Activated CD8-positive, alpha-beta memory T cell treated with anti-CD3 and anti-CD28 coated beads, Interleukin-2, amount 50 U/mL, for 24 hours (primary cell): ENCODE measurements around the gene MESD.
"Not testable (repeated sequence)": the region's sequence is repeated elsewhere in the genome, so short reads cannot be mapped to it uniquely, and the experiment has no call there.

ENCODE experiments used
- DNase-seq: peaks from one replicate; pipeline ENCODE4 v3.0.0-alpha.2; 2020; ENCODE audit errors: extremely low read depth

Gene MESD

DNA sequence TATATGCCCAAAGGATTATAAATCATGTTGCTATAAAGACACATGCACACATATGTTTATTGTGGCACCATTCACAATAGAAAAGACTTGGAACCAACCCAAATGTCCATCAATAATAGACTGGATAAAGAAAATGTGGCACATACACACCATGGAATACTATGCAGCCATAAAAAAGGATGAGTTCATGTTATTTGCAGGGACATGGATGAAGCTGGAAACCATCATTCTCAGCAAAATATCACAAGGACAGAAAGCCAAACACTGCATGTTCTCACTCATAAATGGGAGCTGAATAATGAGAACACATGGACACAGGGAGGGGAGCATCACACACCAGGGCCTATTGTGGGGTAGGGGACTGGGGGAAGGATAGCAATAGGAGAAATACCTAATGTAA lies 24.2 kb downstream of the MESD start:
- not testable (repeated sequence) for DNase-seq

DNA sequence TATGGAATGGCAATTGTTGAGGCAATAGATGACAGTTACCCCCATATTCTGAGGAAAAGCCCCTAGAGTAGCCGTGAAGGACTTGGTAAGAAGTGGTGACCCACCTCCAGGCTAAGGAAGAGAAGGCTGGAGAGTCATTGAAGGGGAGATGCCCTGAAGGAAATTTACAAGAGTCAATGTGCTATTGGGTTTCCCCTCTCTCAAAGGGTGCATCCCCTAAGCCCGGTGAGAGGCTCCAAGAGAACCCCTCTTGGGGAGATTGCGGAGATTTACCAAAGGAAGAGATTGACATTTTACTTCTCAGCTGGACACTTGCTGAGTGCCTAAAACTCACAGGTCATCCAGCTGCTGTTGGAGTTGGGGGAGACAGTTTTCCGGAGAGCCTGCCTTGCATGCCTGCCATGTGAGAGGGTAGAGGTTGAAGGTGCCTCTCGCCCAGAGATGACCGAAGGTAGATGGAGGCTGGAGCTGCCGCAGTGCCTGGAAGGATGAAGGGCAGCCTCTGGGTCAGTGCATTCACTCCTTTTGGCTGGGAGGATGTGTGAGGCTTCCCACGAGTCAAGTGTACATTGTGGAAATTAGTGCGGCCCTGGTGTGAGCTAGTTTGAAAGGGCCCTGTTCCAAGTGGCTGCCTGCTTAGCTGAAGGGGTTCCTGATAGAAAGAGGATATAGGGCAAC lies 30.7 kb downstream of the MESD start:
- no peak for DNase-seq

DNA sequence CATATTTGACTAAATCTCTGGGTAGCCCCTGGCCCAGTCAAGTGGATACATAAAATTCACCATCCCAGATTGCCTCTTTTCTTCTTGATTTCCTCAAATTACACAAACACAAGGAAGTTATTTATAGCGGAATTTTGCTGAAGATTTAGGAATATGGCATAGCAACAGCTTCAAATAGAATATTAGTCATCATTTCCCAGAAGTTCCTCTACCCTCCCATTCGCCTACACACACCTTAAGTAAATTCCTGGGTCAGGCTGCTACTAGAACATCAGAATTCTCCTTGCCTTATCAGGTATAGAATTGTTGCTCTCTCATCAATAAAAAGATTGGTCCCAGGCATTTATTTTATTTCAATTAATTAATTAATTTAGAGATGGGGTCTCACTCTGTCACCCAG lies 31.6 kb downstream of the MESD start:
- DNase-seq, result no peak

DNA sequence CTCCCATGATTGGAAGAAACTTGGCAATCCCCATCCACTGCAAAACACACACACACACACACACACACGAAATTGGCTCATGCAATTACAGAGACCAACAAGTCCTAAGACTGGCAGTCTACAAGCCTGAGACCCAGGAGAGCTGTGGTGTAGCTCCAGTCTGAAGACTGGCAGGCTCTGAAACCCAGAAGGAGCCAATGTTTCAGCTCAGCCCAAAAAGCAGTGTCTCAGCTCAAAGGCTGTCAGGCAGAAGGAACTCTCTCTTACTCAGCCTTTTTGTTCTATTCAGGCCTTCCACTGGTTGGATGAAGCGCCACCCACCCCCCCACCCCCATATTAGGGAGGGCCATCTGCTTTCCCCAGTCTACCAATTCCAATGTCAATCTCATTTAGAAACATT lies 32.1 kb downstream of the MESD start:
- no peak for DNase-seq

DNA sequence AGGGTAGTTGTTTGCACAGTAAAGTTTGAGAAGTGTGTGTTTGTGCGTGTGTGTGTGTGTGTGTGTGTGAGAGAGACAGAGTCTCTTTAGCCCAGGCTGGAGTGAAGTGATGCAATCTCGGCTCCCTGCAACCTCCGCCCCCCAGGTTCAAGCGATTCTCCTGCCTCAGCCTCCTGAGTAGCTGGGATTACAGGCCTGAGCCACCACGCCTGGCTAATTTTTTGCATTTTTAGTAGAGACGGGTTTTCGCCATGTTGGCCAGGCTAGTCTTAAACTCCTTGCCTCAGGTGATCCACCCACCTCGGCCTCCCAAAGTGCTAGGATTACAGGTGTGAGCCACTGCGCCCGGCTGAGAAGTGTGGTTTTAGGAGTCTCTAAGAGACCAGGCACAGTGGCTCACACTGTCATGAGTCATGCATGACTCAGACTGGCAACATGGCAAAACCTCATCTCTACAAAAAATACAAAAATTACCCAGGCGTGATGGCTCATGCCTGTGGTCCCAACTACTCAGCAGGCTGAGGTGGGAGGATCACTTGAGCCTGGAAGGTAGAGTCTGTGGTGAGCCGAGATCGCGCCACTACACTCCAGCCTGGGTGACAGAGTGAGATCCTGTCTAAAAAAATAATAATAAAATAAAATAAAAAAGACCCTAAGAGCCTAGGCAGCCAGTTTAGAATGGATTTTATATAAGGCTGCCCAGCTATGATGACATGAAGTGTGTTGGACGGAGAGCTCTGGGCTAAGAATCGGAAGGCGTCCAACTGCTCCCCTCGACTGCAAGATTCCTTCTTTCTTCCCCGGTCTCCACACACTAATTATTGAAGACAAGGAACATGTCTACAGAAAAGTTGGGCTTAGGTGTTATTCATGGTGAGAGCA lies 33.8 kb downstream of the MESD start:
- DNase-seq, result peak; percentile 24

DNA sequence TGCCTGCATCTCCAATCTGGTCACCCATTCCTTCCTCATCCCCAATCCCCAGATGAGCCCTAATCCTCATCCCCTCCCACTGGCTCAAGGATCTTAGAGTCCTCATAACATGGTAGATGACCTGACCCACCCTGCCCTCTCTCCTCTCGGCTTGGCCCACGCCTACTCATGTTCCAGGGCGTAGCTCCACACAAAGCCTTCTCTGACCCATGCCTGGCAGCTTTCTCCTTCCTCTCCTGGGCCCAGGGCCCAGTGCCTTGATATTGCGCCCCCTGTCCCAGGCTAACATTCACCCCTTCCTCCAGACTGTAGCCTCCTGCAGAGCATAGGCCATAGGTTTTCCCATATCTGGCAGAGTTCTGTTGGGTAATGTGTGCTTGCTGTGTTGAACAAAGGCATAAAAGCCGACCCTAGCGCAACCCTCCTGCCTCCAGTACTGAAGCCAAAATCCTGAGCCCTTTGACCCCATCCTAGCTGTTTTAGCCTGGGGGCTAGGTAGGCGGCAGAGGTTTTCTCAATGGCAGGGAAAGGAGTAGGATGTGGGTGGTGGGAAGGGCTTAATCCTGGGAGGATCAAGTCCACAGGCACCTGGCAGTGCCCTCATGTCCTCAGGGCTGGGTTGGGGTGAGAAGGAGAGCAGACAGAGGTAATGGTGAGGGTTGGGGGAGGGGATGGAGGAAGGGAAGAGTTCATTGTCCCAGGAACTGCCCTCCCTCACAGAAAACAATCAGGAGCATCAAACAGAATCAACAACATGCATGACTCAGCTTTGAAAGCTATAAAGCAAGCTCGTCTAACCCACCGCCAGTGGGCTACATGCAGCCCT lies 35.5 kb downstream of the MESD start:
- no peak for DNase-seq

DNA sequence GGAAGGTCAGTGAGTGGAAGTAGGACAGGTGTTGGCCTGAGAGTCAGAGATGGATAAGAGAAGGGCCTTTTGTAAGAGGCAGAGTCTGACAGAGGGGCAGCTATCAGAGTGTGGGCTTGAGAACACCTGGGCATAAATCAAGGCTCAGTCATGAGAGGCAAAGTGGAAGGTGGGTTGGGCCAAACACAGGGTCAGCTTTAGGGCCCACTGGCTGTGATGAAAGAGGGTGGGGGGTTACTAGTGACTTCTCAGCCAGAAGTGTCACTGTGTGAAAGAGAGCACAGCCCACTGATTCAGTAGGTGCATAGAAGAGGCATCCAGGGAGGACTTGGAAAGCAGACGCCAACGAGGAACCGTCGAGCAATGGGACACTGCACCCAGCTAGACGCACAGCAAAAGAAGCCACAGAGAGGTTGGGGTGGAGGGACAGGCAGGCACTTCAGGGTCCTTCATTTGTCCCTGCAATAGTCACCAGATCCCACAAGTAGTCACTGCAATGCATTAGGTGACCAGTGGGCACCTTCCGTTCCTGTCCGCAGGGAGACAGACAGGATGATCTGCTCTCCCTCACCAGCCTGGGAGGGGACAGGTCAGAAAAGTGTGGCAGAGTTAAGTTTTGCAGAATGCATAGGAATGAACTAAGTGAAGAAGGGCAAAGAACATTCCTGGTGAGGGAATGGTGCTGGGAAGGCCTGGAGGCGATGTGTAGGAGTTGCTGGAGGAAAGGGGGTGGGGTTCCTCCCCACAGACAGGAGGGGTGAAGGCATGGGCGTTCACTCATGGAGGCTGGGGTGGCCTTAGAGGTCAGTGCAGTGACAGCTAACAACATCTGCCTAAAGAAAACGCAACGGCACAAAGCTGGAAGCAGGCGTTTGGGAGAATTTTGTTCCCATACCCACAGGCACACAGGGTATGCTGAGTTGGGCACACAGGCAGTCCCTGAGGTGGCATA lies 36.3 kb downstream of the MESD start:
- no peak for DNase-seq

DNA sequence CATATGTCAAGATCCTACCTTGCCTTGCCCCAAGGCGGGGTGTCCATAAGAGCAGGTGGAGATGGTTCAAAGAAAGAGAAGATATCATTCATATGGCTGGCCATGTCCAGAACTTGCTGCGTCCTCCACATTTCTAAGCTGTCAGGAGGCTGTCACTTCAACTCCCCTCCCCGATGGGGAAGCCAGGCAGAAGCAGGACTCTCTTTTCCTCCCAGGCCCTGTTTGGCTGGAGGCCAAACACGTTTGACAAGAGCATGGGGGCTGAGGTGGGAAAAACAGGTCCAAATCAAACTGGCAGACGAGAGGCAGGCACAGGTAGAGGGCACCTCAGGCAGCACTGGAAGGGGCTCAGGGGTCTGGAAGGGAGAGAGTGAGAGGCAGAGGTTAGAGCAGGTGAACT lies 37.7 kb downstream of the MESD start:
- no peak for DNase-seq

DNA sequence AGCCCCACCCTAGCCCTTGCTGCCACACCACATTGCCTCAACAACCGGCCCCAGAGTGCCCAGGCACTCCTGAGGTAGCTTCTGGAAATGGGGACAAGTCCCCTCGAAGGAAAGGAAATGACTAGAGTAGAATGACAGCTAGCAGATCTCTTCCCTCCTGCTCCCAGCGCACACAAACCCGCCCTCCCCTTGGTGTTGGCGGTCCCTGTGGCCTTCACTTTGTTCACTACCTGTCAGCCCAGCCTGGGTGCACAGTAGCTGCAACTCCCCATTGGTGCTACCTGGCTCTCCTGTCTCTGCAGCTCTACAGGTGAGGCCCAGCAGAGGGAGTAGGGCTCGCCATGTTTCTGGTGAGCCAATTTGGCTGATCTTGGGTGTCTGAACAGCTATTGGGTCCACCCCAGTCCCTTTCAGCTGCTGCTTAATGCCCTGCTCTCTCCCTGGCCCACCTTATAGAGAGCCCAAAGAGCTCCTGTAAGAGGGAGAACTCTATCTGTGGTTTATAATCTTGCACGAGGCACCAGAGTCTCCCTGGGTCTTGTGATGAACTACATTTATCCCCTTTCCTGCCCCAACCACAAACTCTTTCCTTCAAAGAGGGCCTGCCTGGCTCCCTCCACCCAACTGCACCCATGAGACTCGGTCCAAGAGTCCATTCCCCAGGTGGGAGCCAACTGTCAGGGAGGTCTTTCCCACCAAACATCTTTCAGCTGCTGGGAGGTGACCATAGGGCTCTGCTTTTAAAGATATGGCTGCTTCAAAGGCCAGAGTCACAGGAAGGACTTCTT lies 39.1 kb downstream of the MESD start:
- DNase-seq, result no peak

DNA sequence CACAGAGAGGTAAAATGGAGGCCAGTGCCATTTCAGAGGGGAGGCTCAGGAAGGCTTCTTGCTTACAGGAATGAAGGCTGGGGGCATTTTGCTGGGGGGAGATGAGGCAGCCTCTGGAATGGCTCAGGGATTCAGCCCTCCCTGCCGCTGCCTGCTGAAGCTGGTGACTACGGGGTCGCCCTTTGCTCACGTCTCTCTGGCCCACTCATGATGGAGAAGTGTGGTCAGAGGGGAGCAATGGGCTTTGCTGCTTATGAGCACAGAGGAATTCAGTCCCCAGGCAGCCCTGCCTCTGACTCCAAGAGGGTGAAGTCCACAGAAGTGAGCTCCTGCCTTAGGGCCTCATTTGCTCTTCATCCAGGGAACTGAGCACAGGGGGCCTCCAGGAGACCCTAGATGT lies 39.9 kb downstream of the MESD start:
- DNase-seq, result no peak

DNA sequence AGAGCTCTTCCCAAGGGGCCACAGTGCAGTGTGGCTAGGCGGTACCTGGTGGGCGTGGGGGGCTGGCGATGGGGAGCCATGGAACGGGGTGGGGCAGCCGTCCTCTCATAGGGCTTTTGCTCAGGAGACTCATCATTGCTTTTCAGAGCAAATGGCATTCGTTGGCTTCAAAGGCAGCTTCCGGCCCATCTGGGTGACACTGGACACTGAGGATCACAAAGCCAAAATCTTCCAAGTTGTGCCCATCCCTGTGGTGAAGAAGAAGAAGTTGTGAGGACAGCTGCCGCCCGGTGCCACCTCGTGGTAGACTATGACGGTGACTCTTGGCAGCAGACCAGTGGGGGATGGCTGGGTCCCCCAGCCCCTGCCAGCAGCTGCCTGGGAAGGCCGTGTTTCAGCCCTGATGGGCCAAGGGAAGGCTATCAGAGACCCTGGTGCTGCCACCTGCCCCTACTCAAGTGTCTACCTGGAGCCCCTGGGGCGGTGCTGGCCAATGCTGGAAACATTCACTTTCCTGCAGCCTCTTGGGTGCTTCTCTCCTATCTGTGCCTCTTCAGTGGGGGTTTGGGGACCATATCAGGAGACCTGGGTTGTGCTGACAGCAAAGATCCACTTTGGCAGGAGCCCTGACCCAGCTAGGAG lies 40.8 kb downstream of the MESD start:
- DNase-seq, result no peak

DNA sequence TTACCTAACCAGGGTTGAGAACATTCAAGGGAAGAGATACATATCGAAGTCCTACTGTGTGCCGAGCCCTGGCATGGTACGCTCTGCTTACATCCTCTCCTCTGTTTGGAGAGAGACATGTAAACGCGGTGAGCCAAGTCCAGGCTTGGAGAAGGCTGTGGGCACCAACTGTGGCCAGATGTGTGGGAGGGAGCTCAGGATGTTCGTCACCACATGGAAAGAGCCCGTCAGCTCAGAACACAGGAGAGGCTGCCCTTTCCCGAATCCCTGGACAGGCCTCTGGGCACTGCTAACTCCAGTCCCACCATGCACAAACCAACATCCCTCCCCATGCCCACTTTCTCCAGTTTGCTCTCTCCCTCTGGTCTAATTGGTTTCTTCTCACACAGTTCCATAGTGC lies 43.0 kb downstream of the MESD start:
- no peak for DNase-seq

DNA sequence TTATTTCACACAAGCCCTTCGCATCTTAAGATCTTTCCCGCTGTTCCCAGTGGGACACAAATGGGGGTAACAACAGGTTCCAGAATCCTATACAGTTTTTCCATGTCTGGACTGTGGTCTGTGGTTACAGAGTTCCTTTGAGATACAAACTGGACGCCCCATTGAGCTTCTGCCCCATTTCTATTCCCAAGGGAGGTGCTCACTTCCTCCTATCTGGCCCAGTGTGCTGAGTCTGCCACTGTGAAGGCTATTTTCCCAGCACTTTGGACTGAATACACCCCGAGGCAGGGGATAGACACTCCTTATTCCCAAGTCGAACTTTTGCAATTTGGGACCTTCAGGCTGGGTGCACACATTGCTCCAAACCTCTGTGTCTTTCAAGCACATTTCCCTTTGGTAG lies 44.0 kb downstream of the MESD start:
- no peak for DNase-seq

DNA sequence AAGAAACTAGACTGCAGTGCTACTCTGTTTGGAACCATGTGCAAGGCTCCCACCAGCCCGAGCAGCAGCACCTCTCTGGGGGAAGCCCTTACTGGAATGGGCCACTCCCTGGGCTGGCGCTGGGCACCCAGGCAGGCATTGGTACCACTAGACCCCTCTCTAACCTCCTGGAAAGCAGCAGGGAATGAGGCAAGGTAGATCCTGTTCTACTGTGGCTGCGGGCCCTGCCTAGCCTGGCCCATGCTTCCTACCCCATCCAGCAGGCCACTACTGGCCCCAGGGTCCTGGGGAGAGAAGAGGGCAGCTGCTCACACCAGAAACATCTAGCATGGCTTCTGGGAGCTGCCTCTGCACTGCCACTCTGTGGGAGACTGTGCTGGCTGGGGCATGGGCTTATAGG lies 44.8 kb downstream of the MESD start:
- no peak for DNase-seq

DNA sequence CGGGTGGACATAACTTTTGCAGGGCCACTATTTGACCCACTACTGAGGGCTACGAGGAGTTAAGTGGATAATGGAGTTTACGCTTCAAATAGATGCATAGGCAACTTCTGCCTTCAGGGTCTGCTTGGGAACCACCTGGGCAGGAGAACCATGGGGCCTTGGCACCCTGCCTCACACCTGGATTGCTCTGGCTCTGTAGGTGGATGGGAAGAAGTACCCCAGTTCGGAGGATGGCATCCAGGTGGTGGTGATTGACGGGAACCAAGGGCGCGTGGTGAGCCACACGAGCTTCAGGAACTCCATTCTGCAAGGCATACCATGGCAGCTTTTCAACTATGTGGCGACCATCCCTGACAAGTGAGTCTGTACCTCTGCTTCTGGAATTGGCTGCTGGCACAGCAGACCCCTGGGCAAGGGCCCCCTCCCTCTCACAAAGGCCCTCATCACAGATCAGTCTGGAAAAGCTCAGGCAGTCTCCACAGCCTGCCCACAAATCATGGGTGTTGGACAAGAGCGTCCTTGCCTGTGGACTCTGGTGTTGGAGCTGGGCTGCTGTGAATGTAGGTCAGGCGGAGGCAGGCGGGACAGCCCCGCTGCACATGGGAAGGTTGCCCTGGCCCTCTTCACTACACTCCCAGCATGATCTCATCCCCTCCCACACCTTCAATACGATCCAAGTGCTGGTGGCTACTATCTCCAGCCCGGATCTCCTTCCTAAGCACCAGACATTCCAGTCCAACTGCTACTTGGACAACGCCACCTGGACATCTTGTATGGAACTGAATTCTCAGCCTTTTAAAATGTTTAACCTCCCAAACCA lies 46.7 kb downstream of the MESD start:
- DNase-seq, result no peak

DNA sequence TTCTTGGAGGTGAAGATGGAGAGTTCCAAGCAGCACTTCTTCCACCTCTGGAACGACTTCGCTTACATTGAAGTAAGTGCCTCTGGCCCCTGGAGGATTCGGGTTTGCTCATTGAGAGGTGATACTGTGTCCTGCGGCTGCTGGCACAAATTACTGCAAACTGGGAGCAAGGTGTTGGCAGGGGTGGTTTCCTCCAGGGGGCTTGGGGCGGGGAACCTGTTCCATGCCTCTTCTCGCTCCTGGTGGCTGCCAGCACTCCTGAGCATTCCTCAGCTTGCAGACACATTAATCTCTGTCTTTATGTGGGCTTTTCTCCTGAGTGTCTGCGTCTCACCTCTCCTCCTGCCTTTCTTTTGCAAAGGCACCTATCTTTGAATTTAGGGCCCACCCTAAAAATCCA lies 47.4 kb downstream of the MESD start:
- no peak for DNase-seq

DNA sequence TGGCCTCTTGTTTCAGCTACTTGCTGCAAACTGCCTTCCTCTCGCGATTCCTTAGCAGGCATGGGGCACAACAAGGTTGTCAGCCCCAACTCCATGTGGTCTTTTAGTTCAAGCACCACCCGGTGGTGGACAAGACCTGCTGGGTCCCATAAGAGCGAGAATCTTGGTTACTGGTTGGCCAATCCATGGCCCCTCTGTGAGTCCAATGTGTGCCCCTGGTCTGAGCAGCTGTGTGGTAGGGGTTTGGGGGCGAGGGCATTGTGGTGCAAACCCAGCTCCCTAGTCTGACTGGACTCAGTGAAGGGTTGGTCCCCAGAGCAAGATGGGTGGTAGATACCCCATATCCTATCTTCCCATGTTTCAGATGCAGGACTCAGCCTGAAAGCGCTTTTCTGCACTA lies 48.8 kb downstream of the MESD start:
- DNase-seq, result no peak

DNA sequence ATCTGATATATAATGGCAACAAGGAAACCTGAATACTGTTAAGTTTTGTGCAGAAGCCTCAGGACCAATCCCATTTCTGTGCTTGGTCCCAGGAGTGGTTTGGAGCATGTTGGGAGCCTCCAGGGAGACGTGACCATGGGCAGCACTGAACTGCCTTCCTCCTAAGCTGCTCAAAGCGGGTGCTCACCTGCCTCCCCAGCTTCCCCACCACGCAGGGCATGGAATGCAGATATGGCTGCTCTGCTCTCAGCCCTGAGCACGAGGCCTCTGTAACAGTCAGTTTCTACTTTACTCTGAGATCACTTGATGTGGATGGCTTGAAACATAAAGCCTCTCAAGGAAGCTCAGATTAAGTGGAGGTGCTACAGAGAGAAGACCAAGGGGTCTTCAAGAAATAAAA lies 49.3 kb downstream of the MESD start:
- no peak for DNase-seq

DNA sequence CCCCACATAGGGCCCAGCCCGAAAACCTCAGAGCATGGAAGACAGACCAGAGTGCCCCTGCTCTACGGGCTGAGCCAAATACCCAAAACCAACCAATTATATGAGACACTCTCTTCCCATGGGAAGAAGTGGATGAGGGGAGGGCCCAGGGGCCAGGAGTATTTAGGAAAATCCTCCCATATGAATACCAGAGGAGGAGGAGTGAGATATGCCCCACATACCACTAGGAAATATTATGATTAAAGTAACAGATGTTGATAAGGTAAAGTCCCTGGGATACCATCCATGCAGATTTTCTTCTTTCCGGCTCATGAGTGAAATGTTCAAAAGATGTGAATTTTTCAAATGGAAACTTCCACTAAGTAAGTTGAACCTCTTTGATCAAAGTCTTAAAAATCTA lies 50.4 kb downstream of the MESD start:
- DNase-seq, result no peak
